ENCODE results near the gene LRRC4C. TPM values are rescaled to one million over a fixed set of nuclear protein-coding genes. Genes with fewer than 3 reads are reported as not detected.

The LRRC4C gene
- total RNA-seq, 6 experiments from 2014 or later, result not detected

- Mint-ChIP-seq H3K36me3 (ENCODE audit: low read depth) (no peaks in the 10 kb centered on the region), H3K27ac (no peak overlapping the region), H3K4me1 (ENCODE audit: low read depth) (no peaks in the 10 kb centered on the region), H3K4me3 (no peak overlapping the region), H3K27me3 (ENCODE audit: insufficient read depth) (no peaks in the 10 kb centered on the region), H3K9me3 (peaks cover 11% of the 10 kb centered on the region)
- no peak for TF ChIP-seq CTCF (IDR thresholded peaks at IDR 0.05)
- DNase-seq, result no peak
These were observed 170.0 kb downstream of the LRRC4C start for GRCh38 chr11:41289408-41289807.

GRCh38 chr11:41286751-41287150 lies 172.7 kb downstream of the LRRC4C start:
- no peak for TF ChIP-seq CTCF (IDR thresholded peaks at IDR 0.05)
- no peaks in the 10 kb centered on the region for H3K36me3 Mint-ChIP-seq (ENCODE audit: low read depth)
- H3K4me1 Mint-ChIP-seq (ENCODE audit: low read depth), result no peaks in the 10 kb centered on the region
- peaks cover 23% of the 10 kb centered on the region for H3K9me3 Mint-ChIP-seq
- no peak overlapping the region for H3K4me3 Mint-ChIP-seq
- no peak for DNase-seq
- no peak overlapping the region for H3K27ac Mint-ChIP-seq
- no peaks in the 10 kb centered on the region for H3K27me3 Mint-ChIP-seq (ENCODE audit: insufficient read depth)

GRCh38 chr11:41284354-41284753 lies 175.1 kb downstream of the LRRC4C start:
- no peak for TF ChIP-seq CTCF (IDR thresholded peaks at IDR 0.05)
- DNase-seq, result no peak
- no peaks in the 10 kb centered on the region for H3K27me3 Mint-ChIP-seq (ENCODE audit: insufficient read depth)
- no peaks in the 10 kb centered on the region for H3K36me3 Mint-ChIP-seq (ENCODE audit: low read depth)
- H3K27ac Mint-ChIP-seq, result no peak overlapping the region
- peaks cover 36% of the 10 kb centered on the region for H3K9me3 Mint-ChIP-seq
- H3K4me3 Mint-ChIP-seq, result no peak overlapping the region
- no peaks in the 10 kb centered on the region for H3K4me1 Mint-ChIP-seq (ENCODE audit: low read depth)

- Mint-ChIP-seq H3K27ac (no peak overlapping the region), H3K4me1 (ENCODE audit: low read depth) (no peaks in the 10 kb centered on the region), H3K27me3 (ENCODE audit: insufficient read depth) (no peaks in the 10 kb centered on the region), H3K36me3 (ENCODE audit: low read depth) (no peaks in the 10 kb centered on the region), H3K9me3 (peaks cover 34% of the 10 kb centered on the region), H3K4me3 (no peak overlapping the region)
- DNase-seq, result no peak
- no peak for TF ChIP-seq CTCF (IDR thresholded peaks at IDR 0.05)
These were observed 176.1 kb downstream of the LRRC4C start for GRCh38 chr11:41283191-41283930.

- Mint-ChIP-seq H3K9me3 (peaks cover 30% of the 10 kb centered on the region), H3K4me3 (no peak overlapping the region), H3K4me1 (ENCODE audit: low read depth) (no peaks in the 10 kb centered on the region), H3K36me3 (ENCODE audit: low read depth) (no peaks in the 10 kb centered on the region), H3K27me3 (ENCODE audit: insufficient read depth) (no peaks in the 10 kb centered on the region), H3K27ac (no peak overlapping the region)
- no peak for DNase-seq
- no peak for TF ChIP-seq CTCF (IDR thresholded peaks at IDR 0.05)
These were observed 177.1 kb downstream of the LRRC4C start for GRCh38 chr11:41282395-41282794.
